Measurements from ENCODE around the gene PF4V1.

GRCh38 chr4:73870260-73870659 lies 17.2 kb downstream of the PF4V1 start:
- no peak for TF ChIP-seq CTCF (IDR thresholded peaks at IDR 0.05)
- TF ChIP-seq CEBPB (IDR thresholded peaks at IDR 0.05) = peak; percentile 82 to 84
- TF ChIP-seq RARB (CRISPR knock-in tag; IDR thresholded peaks at IDR 0.05) = no peak

Measured in A549 (cell line).